Iris pigment epithelial cell (primary cell): ENCODE results near the gene ARMC9.
A peak's percentile ranks its signal among the peaks of the same experiment; 100 is the strongest.

Experiments used
- DNase-seq: peaks from one replicate; pipeline ENCODE4 v3.0.0-alpha.2; 2011; ENCODE audit warnings: low read depth

The ARMC9 gene

DNA sequence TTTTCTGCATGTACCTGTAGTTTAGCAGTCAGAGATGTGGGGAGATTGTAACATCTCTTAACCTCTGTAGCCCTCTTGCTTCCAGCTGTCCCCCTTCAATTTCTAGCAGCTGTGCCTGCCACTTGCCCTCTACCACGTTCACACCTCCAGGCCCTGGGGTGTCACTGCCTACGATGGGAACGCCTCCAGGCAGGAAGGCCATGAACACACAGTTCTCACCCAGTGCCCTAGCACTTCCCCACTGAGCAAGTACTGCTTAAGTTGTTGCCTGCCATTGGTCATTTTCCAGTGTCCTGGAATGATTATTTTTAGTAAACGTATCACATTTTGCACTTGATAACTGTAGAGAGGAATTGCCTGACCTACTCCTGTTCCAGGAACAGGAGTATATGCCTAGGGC is 120.0 kb downstream of the ARMC9 start:
- no peak for DNase-seq

DNA sequence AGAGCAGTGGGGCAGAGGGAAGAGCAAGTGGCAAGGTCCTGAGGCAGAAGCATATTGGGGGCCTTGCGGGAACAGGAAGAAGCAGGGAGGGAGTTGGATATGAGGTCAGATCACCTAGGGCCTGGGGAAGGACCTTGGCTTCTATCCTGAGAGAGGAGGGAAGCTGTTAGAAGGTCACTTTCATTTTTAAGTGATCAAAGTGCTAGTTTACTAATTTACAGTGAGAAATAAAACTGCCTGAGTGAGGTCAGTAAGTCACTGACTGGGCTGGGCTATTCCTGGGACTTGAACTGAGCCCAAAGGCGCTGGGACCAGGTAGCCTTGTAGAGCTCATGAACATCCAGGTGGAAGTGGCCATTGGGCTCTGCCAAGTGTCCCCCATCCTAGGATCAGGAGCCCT is 120.5 kb downstream of the ARMC9 start:
- DNase-seq, result no peak

- DNase-seq, result no peak
These were observed 121.4 kb downstream of the ARMC9 start for GRCh38 chr2:231319867-231320266.

DNA sequence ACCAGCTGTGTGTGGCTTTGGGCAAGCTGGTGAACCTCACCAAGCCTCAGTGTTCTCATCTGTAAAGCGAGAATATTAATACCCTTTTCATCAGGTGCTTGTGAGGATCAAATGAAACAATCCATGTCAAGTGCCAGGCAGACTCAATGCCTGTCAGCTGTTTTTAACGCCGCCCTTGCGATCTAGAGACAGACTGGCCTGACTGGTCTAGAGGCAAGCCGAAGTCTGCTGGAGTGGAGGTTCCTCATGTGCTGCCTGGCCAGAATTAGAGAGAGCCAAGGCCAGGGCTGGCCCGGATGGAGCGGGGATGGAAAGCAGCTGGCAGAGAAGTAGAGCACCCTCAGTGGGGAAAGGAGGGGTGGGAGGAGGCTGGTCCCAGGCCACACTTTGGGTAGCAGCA is 122.6 kb downstream of the ARMC9 start:
- DNase-seq, result no peak

GRCh38 chr2:231321556-231322334 is 123.3 kb downstream of the ARMC9 start:
- DNase-seq, result no peak

DNA sequence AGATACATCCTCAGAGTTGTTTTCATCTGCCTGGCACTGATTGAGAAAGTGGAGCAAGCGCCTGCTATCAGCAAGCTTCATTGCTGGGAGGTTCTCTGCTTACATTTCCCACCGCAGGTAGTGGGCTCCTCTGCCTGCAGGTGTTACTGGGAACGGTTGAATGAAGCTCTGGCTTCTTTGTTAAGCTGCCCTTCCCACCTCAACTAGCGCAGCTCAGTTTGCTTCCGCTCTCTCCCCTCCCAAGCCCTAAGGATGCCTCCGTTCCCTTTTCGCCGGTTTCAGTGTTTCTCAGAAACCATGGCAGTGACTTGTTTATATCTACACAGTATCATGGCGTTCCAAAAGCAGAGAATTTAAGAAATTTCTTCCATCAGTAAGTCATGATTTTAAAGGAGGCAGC is 124.9 kb downstream of the ARMC9 start:
- DNase-seq, result no peak

- DNase-seq, result no peak
These were observed 127.4 kb downstream of the ARMC9 start for GRCh38 chr2:231325826-231326225.

DNA sequence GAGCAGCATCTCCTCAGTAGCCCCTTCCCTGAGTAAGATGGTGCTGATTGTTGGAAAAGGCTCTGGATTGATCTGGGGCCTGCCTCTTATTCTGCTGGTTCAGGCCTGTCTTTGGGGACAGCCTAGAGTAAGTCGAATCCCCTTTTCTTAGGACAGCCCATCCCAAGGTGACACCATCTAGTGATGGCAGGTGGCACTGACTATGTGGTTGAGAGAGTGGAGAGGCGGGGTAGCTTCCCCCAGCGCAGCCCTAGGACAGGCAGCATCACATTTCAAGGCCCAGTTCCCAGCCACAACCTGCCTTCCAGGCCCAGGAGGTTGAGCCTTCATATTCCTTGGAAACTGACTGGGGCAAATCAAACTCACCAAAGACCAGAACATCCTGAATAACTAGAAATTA is 128.0 kb downstream of the ARMC9 start:
- no peak for DNase-seq

GRCh38 chr2:231330311-231330710 is 131.9 kb downstream of the ARMC9 start:
- no peak for DNase-seq

DNA sequence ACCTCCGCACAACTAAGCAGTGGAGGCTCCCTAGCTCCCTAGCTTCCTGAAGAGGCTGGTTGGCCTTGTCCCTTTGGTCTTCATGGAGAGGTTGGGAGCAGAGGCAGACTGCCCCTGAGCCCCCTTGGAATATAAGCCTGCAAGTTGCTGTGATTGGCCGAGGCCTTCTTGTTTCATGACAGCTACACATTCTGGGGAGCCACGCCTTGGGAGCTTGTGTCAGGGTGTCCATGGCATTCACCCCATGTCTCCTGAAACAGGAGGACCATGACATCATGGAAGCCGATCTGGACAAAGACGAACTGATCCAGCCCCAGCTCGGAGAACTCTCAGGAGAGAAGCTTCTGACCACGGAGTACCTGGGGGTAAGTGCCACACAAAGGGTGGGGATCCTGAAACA is 133.1 kb downstream of the ARMC9 start:
- DNase-seq, result no peak

DNA sequence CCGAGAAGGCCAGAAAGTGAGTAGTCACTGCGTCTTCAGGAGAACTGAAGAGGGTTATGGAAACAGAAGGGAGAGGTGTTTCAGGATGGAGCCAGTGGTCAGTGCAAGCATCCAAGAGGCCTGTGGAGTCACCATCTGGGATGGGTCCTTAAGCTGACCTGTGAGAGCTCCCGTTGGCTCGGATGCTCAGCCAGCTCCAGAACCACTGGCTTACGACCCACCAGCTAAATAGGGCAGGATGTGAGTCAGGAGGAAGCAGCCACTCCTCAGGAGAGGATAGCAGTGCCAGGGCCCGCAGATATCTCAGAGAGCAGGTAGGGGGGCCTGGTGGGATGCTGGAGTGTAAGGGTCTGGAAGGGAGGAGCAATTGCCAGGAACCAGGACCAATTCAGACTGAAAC is 134.0 kb downstream of the ARMC9 start:
- DNase-seq, result no peak

- peak; percentile 17 for DNase-seq
These were observed 134.6 kb downstream of the ARMC9 start for GRCh38 chr2:231332872-231333500.

GRCh38 chr2:231334179-231334930 is 135.9 kb downstream of the ARMC9 start:
- no peak for DNase-seq

- no peak for DNase-seq
These were observed 136.6 kb downstream of the ARMC9 start for GRCh38 chr2:231334981-231335380.

DNA sequence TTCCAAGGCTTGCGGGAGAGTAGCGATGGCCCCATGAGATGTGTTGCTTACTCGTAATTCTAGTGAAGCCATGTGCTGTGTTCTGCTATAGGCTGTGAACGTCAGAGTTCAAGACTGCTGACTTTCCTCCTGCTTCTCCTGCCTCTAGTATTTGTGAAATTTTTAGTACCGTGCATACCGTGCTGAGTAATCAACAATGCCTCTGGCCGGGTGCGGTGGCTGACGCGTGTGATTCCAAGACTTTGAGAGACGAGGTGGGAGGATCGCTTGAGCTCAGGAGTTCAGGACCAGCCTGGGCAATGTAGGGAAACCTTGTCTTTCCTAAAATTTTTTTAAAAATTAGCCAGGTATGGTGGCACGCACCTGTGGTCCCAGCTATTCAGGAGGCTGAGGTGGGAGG is 137.2 kb downstream of the ARMC9 start:
- no peak for DNase-seq

DNA sequence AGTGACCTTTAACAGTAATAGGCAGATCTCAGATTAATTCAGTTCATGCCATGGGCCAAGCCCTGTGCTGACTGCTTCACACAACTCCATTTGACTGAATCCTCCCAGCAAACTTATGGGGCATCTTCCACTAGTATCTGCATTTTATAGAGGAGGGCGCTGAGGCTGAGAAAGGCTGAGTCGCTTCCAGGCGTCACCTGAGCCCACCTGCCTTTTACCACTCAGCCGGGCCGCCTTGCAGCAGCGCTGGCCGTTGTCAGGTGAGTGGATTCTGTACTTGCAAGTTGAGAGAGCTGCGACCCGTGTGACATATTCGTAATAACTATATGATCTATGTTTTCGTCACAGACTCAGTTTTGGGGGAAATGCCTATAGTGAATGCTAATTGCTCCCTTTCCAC is 137.8 kb downstream of the ARMC9 start:
- no peak for DNase-seq

DNA sequence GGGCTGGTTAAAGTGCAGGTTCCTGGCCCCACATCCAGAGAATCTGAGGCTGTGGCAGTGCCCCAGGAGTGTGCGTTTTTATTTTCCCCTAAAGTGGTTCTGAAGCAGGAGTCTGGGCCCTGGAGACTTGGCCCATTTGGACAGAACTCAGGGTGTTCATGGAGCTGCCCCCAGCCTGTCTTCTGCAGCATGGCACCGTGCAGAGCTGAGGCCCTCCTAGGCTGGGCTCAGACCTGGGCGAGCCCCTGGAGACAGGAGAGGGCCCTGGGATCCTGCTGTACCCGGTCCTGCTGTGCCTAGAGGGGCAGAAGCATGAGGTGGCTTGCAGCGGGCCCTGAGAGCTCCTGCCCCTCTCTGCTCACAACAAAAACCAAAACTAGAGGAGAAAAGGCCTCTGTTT is 138.3 kb downstream of the ARMC9 start:
- DNase-seq, result no peak

GRCh38 chr2:231337807-231338759 is 139.7 kb downstream of the ARMC9 start:
- DNase-seq, result no peak

DNA sequence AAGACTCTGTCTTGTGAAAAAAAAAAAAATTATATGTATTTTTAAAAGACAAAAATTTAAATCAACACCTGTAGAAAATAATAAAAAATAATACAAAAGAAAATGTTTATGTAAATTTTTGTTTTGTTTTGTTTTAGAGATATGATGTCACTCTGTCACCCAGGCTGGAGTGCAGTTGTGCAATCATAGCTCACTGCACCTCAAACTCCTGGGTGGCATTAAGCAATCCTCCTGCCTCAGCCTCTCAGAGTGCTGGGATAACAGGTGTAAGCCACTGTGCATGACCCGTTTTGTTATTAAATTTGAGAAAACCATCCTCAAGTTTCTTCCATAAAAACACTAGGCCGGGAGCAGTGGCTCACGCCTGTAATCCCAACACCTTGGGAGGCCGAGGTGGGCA is 140.9 kb downstream of the ARMC9 start:
- DNase-seq, result no peak

DNA sequence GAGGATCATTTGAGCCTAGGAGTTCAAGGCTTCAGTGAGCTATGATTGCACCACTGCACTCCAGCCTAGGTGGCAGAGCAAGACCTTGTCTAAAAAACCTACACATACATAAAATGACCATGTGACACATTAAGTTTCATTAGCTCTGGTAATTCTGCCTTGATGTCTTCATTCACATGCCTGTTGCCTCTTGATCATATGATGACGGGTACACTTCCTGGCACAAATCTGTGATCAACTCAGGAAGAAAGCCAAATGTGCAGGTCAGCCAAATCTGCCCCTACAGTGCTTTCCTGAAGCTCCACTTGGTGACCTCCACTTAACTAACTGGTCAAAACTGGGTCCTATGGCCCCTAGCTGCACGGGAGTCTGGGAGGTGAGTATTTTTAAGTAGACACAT is 142.7 kb downstream of the ARMC9 start:
- no peak for DNase-seq

DNA sequence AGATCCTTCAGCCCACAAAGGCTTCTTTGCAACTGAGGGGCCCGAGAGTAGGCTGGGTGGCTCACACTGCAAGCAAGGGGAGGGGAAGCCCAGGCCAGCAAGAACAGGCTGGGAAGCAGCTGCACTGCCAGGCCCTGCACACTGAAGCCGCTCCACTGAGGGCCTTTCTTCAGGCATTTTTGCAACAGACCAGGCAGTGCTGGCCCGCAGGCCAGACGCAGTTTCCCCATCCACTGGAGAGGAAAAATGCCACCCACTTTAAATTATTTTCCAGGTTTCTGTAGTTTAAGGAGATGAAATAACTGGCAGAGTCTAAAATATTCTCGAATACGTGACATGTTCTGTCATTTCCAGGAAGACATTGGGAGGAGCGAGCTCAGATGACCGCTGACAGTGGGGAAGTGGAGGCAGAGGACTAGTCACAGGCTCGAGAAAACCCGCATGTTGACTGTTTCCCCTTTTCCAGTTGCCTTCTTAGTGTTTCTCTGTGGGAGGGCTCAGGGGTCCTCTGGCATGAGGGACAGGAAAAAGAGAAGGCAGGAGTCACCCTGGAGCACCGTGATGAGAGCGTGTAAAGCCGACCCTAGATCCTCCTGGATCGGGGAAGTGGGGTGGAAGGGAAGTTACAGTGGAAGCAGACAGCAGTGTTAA is 143.8 kb downstream of the ARMC9 start:
- no peak for DNase-seq
